HepG2 (cell line): ENCODE results near the gene ASB11. TPM values are rescaled to one million over a fixed set of nuclear protein-coding genes. Genes with fewer than 3 reads are reported as not detected.

Source experiments
- FOSL1 ChIP-seq: sonication (generic); formaldehyde crosslinking; IDR thresholded peaks from 2 replicates; pipeline ENCODE4 v1.9.0; 2021; ENCODE audit warnings: missing genetic modification reagents, borderline replicate concordance
- HNF4A ChIP-seq: sonication (generic); formaldehyde crosslinking; IDR thresholded peaks from 2 replicates; pipeline ENCODE4 v1.4.0; 2020; ENCODE audit warnings: missing genetic modification reagents
- HNRNPL ChIP-seq: fragments of 200-400 bp; formaldehyde crosslinking; IDR thresholded peaks from 2 replicates; pipeline ENCODE4 v1.6.1; 2017; ENCODE audit warnings: mild to moderate bottlenecking, low read depth, low read length
- HOXA3 ChIP-seq: sonication (generic); formaldehyde crosslinking; IDR thresholded peaks from 2 replicates; pipeline ENCODE4 v1.5.0; 2020; ENCODE audit warnings: missing genetic modification reagents
- MAFF ChIP-seq: IDR thresholded peaks from 2 replicates; pipeline ENCODE4 v1.6.1; 2011; ENCODE audit warnings: low read depth, low read length, improper control_type of control experiment
- NR2F1 ChIP-seq, 2 experiments: fragments of 450-650 bp in 1 of 2; formaldehyde crosslinking in 1 of 2; IDR thresholded peaks; 2 replicates each; pipeline versions ENCODE4 v1.5.0 to v1.6.1; 2016 to 2020; ENCODE audit warnings: mild to moderate bottlenecking in 1 of 2, missing compliant biosample characterization in 1 of 2, missing genetic modification reagents in 1 of 2, moderate library complexity in 1 of 2
- PAX8 ChIP-seq: sonication (generic); formaldehyde crosslinking; IDR thresholded peaks from 2 replicates; pipeline ENCODE4 v1.8.0; 2022; ENCODE audit warnings: mild to moderate bottlenecking, missing genetic modification reagents, borderline replicate concordance
- PHF21A ChIP-seq: sonication (generic); formaldehyde crosslinking; IDR thresholded peaks from 2 replicates; pipeline ENCODE4 v1.5.0; 2020; ENCODE audit warnings: mild to moderate bottlenecking, missing genetic modification reagents
- PRMT3 ChIP-seq: sonication (generic); formaldehyde crosslinking; IDR thresholded peaks from 2 replicates; pipeline ENCODE4 v1.8.1; 2022; ENCODE audit warnings: low read depth, mild to moderate bottlenecking, moderate library complexity, missing genetic modification reagents, borderline replicate concordance
- RARA ChIP-seq: IDR thresholded peaks from 2 replicates; pipeline ENCODE4 v1.6.1; 2016; ENCODE audit warnings: missing genetic modification reagents, missing compliant biosample characterization
- RFXAP ChIP-seq: sonication (generic); formaldehyde crosslinking; IDR thresholded peaks from 2 replicates; pipeline ENCODE4 v1.4.0; 2020; ENCODE audit warnings: missing genetic modification reagents, borderline replicate concordance
- SUZ12 ChIP-seq: fragments of 150-350 bp; IDR thresholded peaks from 2 replicates; pipeline ENCODE4 v1.6.1; 2014; ENCODE audit warnings: low read depth, low read length
- YY1 ChIP-seq: IDR thresholded peaks from 2 replicates; pipeline ENCODE4 v1.6.1; 2011; ENCODE audit warnings: low read length, low read depth, moderate library complexity, mild to moderate bottlenecking; ENCODE audit not compliant: insufficient read depth, insufficient replicate concordance
- ZBTB1 ChIP-seq: sonication (generic); formaldehyde crosslinking; IDR thresholded peaks from 2 replicates; pipeline ENCODE4 v1.4.0; 2020; ENCODE audit warnings: missing genetic modification reagents, borderline replicate concordance
- ZBTB7A ChIP-seq: sonication (generic); formaldehyde crosslinking; IDR thresholded peaks from 2 replicates; pipeline ENCODE4 v1.8.0; 2022; ENCODE audit warnings: mild to moderate bottlenecking, missing genetic modification reagents
- ZNF296 ChIP-seq: sonication (generic); formaldehyde crosslinking; conservative IDR thresholded peaks from 2 replicates; pipeline ENCODE4 v1.5.0; 2020; ENCODE audit warnings: mild to moderate bottlenecking, missing genetic modification reagents
- ZNF615 ChIP-seq: sonication (generic); formaldehyde crosslinking; IDR thresholded peaks from 2 replicates; pipeline ENCODE4 v1.5.0; 2020; ENCODE audit warnings: mild to moderate bottlenecking, missing genetic modification reagents, borderline replicate concordance
- ZNF777 ChIP-seq: sonication (generic); formaldehyde crosslinking; IDR thresholded peaks from 2 replicates; pipeline ENCODE4 v1.4.0; 2020; ENCODE audit warnings: missing genetic modification reagents
- polyA plus RNA-seq, 8 experiments: library from polyadenylated mRNA; depleted of rRNA in 3 of 8; stranded (reverse) in 7 of 8; unstranded in 1 of 8; fragments of >200 nt; fragmentation: Illumina TruSeq in 4 of 8; extraction: Trizol in 4 of 8; gene quantifications; 2 replicates each; pipeline versions ENCODE4 v1.2.1 to v1.2.3, GENCODE V29; 2011 to 2016; ENCODE audit warnings: low read depth in 4 of 8, missing spikeins in 1 of 8, mixed read lengths in 1 of 8; ENCODE audit not compliant: insufficient read depth in 1 of 8
- total RNA-seq, 5 experiments: library from RNA; depleted of rRNA; stranded (reverse); fragments of >200 nt; fragmentation: Illumina TruSeq; extraction: Trizol; gene quantifications; 2 replicates each; pipeline ENCODE4 v1.2.3, GENCODE V29; 2016; ENCODE audit warnings: low read depth in 1 of 5
- TF ChIP-seq, protein P1 (sequence below): sonication (generic); formaldehyde crosslinking; IDR thresholded peaks from 2 replicates; pipeline ENCODE4 v1.5.1; 2020; ENCODE audit warnings: missing genetic modification reagents, mild to moderate bottlenecking, borderline replicate concordance
- TF ChIP-seq, protein P2 (sequence below): sonication (generic); formaldehyde crosslinking; IDR thresholded peaks from 2 replicates; pipeline ENCODE4 v1.4.0; 2020; ENCODE audit warnings: missing genetic modification reagents, mild to moderate bottlenecking, borderline replicate concordance
- TF ChIP-seq, protein P3 (sequence below): sonication (generic); formaldehyde crosslinking; IDR thresholded peaks from 2 replicates; pipeline ENCODE4 v1.4.0; 2020; ENCODE audit warnings: mild to moderate bottlenecking, missing genetic modification reagents, borderline replicate concordance

ASB11 gene
- total and polyA plus RNA-seq, 2 of the 13 experiments (the other 11 are each of a cell fraction or from before 2014, with no cell fraction given) = not detected

DNA sequence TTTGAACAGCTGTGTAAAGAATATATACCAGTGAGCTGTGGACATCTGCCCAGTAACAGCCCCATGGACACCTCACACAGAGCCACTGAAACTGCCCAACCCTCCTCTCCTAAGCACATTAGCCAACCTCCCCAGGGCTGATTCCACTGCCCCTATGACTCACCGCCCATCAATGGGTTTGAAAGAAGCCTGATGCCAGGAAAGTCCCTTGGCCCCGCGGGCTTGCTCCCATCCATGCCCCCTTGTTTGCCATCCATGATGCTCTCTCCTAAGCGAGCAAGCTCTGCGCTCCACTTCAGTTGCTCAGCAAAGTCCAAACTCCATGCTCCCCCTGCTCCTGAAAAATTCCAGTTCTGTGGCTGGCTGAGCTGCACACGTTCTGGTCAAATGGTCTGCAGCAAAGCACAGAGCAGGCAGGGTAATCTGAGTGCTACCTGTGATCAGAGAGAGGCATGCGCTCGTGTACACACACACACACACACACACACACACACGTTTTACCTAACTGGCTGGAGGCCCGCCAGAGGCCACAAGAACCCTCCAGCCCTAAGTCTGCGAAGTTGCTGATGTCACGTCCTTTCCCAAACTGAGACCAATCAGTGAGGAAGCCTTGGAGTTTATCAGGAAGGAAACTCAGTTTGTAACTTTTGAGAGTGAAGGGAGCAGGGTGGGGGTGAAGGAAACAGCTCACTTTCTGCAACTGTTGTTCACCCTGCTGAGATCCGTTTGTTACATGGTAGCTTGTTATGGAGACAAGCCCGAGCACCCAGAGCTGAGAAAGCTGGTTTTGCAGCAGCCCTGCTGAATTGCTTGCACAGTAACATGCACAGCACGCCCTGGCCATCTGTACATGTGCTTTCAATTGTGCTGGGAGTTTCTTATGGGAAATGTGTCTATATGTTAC, 45.6 kb downstream of the ASB11 start, which contains the start of gene ASB9 (continued):
- TF ChIP-seq, protein P1, sequence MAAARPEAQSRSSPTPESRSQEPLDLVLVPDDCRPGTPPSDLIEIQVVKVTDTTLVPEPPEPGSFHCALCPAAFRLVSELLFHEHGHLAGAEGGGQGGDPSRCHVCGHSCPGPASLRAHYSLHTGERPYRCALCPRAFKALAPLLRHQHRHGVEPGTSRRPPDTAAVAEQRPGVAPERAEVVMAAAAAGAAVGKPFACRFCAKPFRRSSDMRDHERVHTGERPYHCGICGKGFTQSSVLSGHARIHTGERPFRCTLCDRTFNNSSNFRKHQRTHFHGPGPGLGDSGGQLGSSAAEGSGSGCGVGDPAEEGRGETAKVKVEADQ = no peak
- TF ChIP-seq, protein P2, sequence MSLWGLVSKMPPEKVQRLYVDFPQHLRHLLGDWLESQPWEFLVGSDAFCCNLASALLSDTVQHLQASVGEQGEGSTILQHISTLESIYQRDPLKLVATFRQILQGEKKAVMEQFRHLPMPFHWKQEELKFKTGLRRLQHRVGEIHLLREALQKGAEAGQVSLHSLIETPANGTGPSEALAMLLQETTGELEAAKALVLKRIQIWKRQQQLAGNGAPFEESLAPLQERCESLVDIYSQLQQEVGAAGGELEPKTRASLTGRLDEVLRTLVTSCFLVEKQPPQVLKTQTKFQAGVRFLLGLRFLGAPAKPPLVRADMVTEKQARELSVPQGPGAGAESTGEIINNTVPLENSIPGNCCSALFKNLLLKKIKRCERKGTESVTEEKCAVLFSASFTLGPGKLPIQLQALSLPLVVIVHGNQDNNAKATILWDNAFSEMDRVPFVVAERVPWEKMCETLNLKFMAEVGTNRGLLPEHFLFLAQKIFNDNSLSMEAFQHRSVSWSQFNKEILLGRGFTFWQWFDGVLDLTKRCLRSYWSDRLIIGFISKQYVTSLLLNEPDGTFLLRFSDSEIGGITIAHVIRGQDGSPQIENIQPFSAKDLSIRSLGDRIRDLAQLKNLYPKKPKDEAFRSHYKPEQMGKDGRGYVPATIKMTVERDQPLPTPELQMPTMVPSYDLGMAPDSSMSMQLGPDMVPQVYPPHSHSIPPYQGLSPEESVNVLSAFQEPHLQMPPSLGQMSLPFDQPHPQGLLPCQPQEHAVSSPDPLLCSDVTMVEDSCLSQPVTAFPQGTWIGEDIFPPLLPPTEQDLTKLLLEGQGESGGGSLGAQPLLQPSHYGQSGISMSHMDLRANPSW (CRISPR knock-in tag) = no peak
- TF ChIP-seq, protein P3, sequence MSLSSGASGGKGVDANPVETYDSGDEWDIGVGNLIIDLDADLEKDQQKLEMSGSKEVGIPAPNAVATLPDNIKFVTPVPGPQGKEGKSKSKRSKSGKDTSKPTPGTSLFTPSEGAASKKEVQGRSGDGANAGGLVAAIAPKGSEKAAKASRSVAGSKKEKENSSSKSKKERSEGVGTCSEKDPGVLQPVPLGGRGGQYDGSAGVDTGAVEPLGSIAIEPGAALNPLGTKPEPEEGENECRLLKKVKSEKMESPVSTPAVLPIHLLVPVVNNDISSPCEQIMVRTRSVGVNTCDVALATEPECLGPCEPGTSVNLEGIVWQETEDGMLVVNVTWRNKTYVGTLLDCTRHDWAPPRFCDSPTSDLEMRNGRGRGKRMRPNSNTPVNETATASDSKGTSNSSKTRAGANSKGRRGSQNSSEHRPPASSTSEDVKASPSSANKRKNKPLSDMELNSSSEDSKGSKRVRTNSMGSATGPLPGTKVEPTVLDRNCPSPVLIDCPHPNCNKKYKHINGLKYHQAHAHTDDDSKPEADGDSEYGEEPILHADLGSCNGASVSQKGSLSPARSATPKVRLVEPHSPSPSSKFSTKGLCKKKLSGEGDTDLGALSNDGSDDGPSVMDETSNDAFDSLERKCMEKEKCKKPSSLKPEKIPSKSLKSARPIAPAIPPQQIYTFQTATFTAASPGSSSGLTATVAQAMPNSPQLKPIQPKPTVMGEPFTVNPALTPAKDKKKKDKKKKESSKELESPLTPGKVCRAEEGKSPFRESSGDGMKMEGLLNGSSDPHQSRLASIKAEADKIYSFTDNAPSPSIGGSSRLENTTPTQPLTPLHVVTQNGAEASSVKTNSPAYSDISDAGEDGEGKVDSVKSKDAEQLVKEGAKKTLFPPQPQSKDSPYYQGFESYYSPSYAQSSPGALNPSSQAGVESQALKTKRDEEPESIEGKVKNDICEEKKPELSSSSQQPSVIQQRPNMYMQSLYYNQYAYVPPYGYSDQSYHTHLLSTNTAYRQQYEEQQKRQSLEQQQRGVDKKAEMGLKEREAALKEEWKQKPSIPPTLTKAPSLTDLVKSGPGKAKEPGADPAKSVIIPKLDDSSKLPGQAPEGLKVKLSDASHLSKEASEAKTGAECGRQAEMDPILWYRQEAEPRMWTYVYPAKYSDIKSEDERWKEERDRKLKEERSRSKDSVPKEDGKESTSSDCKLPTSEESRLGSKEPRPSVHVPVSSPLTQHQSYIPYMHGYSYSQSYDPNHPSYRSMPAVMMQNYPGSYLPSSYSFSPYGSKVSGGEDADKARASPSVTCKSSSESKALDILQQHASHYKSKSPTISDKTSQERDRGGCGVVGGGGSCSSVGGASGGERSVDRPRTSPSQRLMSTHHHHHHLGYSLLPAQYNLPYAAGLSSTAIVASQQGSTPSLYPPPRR (CRISPR knock-in tag) = peak; percentile 62
- TF ChIP-seq PHF21A (CRISPR knock-in tag) (peak; percentile 76), PAX8 (0 out of 2 replicates have a peak, but pooled peaks have one; percentile 34), MAFF (no peak), HOXA3 (CRISPR knock-in tag) (peak; percentile 48; the same call in 1 of the 2 replicates), HNRNPL (peak; percentile 66; the same call in 1 of the 2 replicates), NR2F1 (CRISPR knock-in tag; IDR thresholded peaks at IDR 0.05) (no peak), ZBTB7A (CRISPR knock-in tag) (no peak), RFXAP (CRISPR knock-in tag) (peak; percentile 77; the same call in 1 of the 2 replicates), RARA (no peak), PRMT3 (CRISPR knock-in tag) (no peak), SUZ12 (no peak), ZNF777 (CRISPR knock-in tag) (no peak), FOSL1 (CRISPR knock-in tag) (peak; percentile 29; the same call in 1 of the 2 replicates), HNF4A (CRISPR knock-in tag) (peak; percentile 75), YY1 (peak; percentile 43), ZNF296 (CRISPR knock-in tag) (no peak), ZNF615 (no peak), ZBTB1 (no peak)
